ENCODE results near the gene DPH5.

DPH5 gene

DNA sequence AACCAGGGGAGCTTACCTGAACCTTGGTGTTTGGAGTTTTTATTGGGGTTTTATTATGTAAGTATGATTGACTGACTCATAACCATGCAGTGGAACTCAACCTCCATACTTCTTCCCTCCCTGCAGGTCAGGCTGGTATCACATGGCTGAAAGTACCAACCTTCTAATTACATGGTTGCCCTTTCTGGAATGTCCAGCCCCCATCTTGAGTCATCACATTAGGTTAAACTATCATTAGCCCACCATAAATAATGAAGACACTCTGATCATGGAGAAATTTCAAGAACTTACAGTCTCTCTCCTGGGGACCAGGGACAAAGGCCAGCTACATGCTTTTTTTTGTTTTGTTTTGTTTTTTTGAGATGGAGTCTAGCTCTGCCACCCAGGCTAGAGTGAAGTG is 19.2 kb upstream of the DPH5 start:
- no peak for DNase-seq (ENCODE audit: low read depth)
- TF ChIP-seq, protein P1, sequence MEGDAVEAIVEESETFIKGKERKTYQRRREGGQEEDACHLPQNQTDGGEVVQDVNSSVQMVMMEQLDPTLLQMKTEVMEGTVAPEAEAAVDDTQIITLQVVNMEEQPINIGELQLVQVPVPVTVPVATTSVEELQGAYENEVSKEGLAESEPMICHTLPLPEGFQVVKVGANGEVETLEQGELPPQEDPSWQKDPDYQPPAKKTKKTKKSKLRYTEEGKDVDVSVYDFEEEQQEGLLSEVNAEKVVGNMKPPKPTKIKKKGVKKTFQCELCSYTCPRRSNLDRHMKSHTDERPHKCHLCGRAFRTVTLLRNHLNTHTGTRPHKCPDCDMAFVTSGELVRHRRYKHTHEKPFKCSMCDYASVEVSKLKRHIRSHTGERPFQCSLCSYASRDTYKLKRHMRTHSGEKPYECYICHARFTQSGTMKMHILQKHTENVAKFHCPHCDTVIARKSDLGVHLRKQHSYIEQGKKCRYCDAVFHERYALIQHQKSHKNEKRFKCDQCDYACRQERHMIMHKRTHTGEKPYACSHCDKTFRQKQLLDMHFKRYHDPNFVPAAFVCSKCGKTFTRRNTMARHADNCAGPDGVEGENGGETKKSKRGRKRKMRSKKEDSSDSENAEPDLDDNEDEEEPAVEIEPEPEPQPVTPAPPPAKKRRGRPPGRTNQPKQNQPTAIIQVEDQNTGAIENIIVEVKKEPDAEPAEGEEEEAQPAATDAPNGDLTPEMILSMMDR (IDR thresholded peaks at IDR 0.05; ENCODE audit: control insufficient read depth, insufficient read depth, low read depth, low read length, missing control alignments) = no peak
- H3K4me3 ChIP-seq (ENCODE audit: control insufficient read depth, low read depth, low read length) = no peak overlapping the region

DNA sequence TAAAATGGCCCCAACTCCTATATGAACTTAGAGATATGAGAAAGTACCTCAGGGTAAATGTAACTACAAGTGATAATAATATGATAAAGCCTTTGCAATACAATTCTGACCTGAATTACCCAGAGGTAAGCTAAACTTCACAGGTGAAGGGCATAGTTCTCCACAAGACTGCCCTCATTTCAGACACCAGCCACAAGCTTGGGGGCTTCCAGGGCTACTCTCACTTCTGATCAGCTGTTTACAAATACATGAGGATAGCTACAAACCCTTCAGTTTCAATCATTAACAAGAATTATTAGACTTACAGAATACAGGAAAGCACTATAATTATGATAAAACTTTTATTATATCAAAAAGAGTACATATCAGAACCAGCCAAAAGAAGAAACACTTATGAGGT is 18.7 kb upstream of the DPH5 start:
- TF ChIP-seq, protein P1 (IDR thresholded peaks at IDR 0.05; ENCODE audit: control insufficient read depth, insufficient read depth, low read depth, low read length, missing control alignments) = no peak
- no peak for DNase-seq (ENCODE audit: low read depth)
- no peak overlapping the region for H3K4me3 ChIP-seq (ENCODE audit: control insufficient read depth, low read depth, low read length)

DNA sequence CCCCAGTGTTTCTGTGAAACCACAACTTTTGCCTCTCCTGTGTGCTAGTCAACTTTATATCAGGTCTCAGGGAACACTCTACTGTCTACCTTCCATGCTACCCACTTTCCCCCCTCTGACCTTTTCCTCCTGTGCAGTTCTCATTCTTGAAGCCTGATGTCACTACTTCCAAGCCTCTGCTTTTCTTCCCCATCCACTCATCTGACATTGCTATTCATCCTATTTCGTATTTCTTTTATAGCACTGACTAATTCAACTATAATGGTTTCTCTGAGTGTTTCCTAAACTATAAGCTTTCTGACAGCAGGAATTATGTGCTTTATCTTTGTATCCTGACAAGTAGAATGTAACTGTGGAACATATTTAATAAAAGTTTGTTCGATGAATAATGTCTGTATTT is 18.2 kb upstream of the DPH5 start:
- DNase-seq (ENCODE audit: low read depth) = peak; percentile 25
- TF ChIP-seq, protein P1 (IDR thresholded peaks at IDR 0.05; ENCODE audit: control insufficient read depth, insufficient read depth, low read depth, low read length, missing control alignments) = peak; percentile 46

DNA sequence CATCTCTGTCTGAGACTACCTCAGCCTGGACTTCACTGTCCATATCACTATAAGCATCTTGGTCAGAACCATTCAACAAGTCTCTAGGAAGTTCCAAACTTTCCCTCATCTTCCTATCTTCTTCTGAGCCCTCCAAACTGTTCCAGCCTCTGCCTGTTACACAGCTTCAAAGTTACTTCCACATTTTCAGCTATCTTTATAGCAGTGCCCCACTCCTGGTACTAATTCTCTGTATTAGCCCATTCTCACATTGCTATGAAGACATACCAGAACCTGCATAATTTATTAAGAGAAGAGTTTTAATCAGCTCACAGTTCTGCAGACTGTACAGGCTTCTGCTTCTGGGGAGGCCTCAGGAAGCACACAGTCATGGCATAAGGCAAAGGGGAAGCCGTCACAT is 15.7 kb upstream of the DPH5 start:
- TF ChIP-seq, protein P1 (IDR thresholded peaks at IDR 0.05; ENCODE audit: control insufficient read depth, insufficient read depth, low read depth, low read length, missing control alignments) = no peak
- H3K4me3 ChIP-seq (ENCODE audit: control insufficient read depth, low read depth, low read length) = no peak overlapping the region
- DNase-seq (ENCODE audit: low read depth) = no peak

More for the DNA sequence above, 18.2 kb upstream of the DPH5 start:
- no peak overlapping the region for H3K4me3 ChIP-seq (ENCODE audit: control insufficient read depth, low read depth, low read length)

DNA sequence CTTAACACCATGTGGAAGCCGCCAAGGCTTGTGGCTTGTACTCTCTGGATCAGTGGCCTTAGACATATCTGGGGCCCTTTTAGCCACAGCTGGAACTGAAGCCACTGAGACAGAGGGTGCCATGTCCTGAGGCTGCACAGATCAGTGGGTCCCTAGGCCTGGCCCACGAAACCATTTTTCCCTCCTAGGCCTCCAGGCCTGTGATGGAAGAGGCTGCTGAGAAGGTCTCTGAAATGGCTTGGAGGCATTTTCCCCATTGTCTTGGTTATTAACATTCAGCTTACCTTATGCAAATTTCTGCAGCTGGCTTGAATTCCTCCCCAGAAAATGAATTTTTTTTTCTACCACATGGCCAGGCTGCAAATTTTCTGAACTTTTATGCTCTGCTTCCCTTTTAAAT is 15.1 kb upstream of the DPH5 start:
- no peak overlapping the region for H3K4me3 ChIP-seq (ENCODE audit: control insufficient read depth, low read depth, low read length)
- TF ChIP-seq, protein P1 (IDR thresholded peaks at IDR 0.05; ENCODE audit: control insufficient read depth, insufficient read depth, low read depth, low read length, missing control alignments) = no peak
- no peak for DNase-seq (ENCODE audit: low read depth)

DNA sequence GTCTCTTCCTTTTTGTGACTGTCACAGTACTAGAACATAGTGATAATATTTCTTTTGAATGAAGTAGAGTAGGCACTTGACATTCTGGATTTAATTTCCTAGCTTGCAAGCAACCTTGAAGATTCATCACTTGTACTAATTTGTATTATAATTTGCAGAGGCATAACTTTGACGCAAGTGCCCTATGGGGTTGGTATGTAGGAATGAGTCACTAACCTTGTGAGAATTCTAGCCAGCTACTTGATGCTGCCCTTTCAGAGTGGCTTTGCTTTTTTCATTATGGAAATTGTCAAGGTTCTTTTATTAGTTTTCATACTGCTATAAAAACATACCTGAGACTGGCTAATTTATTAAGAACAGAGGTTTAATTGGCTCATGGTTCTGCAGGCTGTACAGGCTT is 13.7 kb upstream of the DPH5 start:
- no peak for DNase-seq (ENCODE audit: low read depth)
- TF ChIP-seq, protein P1 (IDR thresholded peaks at IDR 0.05; ENCODE audit: control insufficient read depth, insufficient read depth, low read depth, low read length, missing control alignments) = no peak

DNA sequence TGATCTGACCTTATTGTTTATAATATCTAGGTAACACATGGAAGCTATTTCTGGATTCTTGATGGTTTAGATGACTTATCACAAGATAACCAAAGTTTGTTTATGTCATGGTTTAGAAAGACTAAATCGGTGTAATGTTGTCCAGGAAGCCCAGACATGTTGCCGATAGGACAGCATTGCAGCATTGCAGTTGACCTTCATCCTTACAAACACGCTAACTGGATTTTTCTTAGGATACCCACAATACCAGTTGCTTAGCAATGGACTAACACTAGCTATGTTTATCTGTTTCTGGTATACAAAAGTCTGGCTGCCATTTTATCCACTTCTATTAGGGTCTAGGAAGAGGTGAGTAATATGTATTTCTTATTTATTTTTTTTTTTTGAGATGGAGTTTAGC is 11.7 kb upstream of the DPH5 start:
- no peak overlapping the region for H3K4me3 ChIP-seq (ENCODE audit: control insufficient read depth, low read depth, low read length)
- TF ChIP-seq, protein P1 (IDR thresholded peaks at IDR 0.05; ENCODE audit: control insufficient read depth, insufficient read depth, low read depth, low read length, missing control alignments) = no peak
- no peak for DNase-seq (ENCODE audit: low read depth)

More for the DNA sequence above, 13.7 kb upstream of the DPH5 start:
- H3K4me3 ChIP-seq (ENCODE audit: control insufficient read depth, low read depth, low read length) = no peak overlapping the region
